Measurements from ENCODE around the gene PEAK3.

DNA sequence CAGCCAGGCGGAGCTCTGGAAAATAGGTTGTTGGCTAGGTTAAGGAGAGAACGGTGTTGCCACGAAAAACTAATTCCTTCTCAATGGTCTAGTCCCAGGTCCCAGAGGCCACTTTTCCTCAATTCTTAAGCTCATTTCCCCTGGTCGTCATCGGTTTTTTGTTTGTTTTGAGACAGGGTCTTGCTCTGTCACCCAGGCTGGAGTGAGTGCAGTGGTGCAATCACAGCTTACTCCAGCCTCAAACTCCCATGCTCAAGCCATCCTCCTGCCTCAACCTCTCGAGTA lies 44.2 kb downstream of the PEAK3 start:
- TF ChIP-seq, protein P1, sequence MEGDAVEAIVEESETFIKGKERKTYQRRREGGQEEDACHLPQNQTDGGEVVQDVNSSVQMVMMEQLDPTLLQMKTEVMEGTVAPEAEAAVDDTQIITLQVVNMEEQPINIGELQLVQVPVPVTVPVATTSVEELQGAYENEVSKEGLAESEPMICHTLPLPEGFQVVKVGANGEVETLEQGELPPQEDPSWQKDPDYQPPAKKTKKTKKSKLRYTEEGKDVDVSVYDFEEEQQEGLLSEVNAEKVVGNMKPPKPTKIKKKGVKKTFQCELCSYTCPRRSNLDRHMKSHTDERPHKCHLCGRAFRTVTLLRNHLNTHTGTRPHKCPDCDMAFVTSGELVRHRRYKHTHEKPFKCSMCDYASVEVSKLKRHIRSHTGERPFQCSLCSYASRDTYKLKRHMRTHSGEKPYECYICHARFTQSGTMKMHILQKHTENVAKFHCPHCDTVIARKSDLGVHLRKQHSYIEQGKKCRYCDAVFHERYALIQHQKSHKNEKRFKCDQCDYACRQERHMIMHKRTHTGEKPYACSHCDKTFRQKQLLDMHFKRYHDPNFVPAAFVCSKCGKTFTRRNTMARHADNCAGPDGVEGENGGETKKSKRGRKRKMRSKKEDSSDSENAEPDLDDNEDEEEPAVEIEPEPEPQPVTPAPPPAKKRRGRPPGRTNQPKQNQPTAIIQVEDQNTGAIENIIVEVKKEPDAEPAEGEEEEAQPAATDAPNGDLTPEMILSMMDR (IDR thresholded peaks at IDR 0.05), result no peak
- no peak for TF ChIP-seq POLR2A (IDR thresholded peaks at IDR 0.05)
